Activated CD4-positive, alpha-beta T cell treated with anti-CD3 and anti-CD28 coated beads for 4 hours (primary cell): ENCODE data around the gene LHX3.

Source experiments
- DNase-seq, 2 donors: peaks; one replicate each; pipeline ENCODE4 v3.0.0-alpha.2; 2020

The LHX3 gene

GRCh38 chr9:136191099-136191959 is 13.6 kb downstream of the LHX3 start:
- DNase-seq: no peak

- no peak for DNase-seq
These were observed 14.3 kb downstream of the LHX3 start for GRCh38 chr9:136190656-136191055.

- DNase-seq: no peak
These were observed 14.7 kb downstream of the LHX3 start for GRCh38 chr9:136190237-136190601.

- no peak for DNase-seq
These were observed 15.3 kb downstream of the LHX3 start for GRCh38 chr9:136189394-136190236.

- DNase-seq: no peak
These were observed 17.0 kb downstream of the LHX3 start for GRCh38 chr9:136187683-136188586.

- DNase-seq: no peak
These were observed 17.7 kb downstream of the LHX3 start for GRCh38 chr9:136187197-136187596.

- DNase-seq: no peak
These were observed 18.5 kb downstream of the LHX3 start for GRCh38 chr9:136186386-136186785.

GRCh38 chr9:136185596-136186366 is 19.1 kb downstream of the LHX3 start:
- DNase-seq: no peak

GRCh38 chr9:136185066-136185465 is 19.9 kb downstream of the LHX3 start:
- DNase-seq: no peak

GRCh38 chr9:136182850-136183422 is 22.0 kb downstream of the LHX3 start:
- no peak for DNase-seq

GRCh38 chr9:136182420-136182787 is 22.5 kb downstream of the LHX3 start:
- no peak for DNase-seq

- no peak for DNase-seq
These were observed 23.0 kb downstream of the LHX3 start for GRCh38 chr9:136181784-136182419.

- DNase-seq: no peak
These were observed 24.3 kb downstream of the LHX3 start for GRCh38 chr9:136180586-136180985.

- DNase-seq: no peak
These were observed 25.2 kb downstream of the LHX3 start for GRCh38 chr9:136179761-136180160.

GRCh38 chr9:136179101-136179616 is 25.8 kb downstream of the LHX3 start:
- no peak for DNase-seq

GRCh38 chr9:136178773-136179075 is 26.2 kb downstream of the LHX3 start:
- no peak for DNase-seq

- DNase-seq: no peak
These were observed 26.7 kb downstream of the LHX3 start for GRCh38 chr9:136178061-136178772.

- DNase-seq: no peak
These were observed 27.7 kb downstream of the LHX3 start for GRCh38 chr9:136177224-136177623.

- no peak for DNase-seq
These were observed 29.2 kb downstream of the LHX3 start for GRCh38 chr9:136175616-136176197.
